CD14-positive monocyte (primary cell): ENCODE data around the gene AGPAT2. TPM values are rescaled to one million over a fixed set of nuclear protein-coding genes. Genes with fewer than 3 reads are reported as not detected.

Source experiments
- DNase-seq, 3 donors: peaks; one replicate each; pipeline ENCODE4 v3.0.0-alpha.2; 2011 to 2022
- H2AFZ ChIP-seq: 2 replicates; pipeline ENCODE4 v1.6.0; 2012; ENCODE audit warnings: mild to moderate bottlenecking, low read depth, low read length, inconsistent platforms; ENCODE audit not compliant: insufficient read depth, poor library complexity, severe bottlenecking
- H3K27ac ChIP-seq, 2 donors: 1 replicate in 1 of 2; 2 replicates in 1 of 2; pipeline ENCODE4 v1.5.1; 2012 to 2013; ENCODE audit warnings: low read length in 2 of 2, control low read depth in 1 of 2, inconsistent platforms in 1 of 2, low read depth in 1 of 2, mild to moderate bottlenecking in 1 of 2
- H3K27me3 ChIP-seq, 2 donors: one replicate each; pipeline versions ENCODE4 v1.6.0 to v1.6.1; 2011 to 2013; ENCODE audit warnings: low read length in 2 of 2; ENCODE audit not compliant: control insufficient read depth in 2 of 2, insufficient read depth in 2 of 2
- H3K36me3 ChIP-seq, 2 donors: replicated peaks in 1 of 2; 1 replicate in 1 of 2; 2 replicates in 1 of 2; pipeline versions ENCODE4 v1.5.1 to v1.6.1; 2012 to 2013; ENCODE audit warnings: low read length in 2 of 2, control low read depth in 1 of 2, inconsistent platforms in 1 of 2, mild to moderate bottlenecking in 1 of 2; ENCODE audit not compliant: insufficient read depth in 2 of 2, control insufficient read depth in 1 of 2
- H3K4me1 ChIP-seq, 2 donors: 1 replicate in 1 of 2; 2 replicates in 1 of 2; pipeline versions ENCODE4 v1.5.1 to v1.6.1; 2012 to 2013; ENCODE audit warnings: low read length in 2 of 2, control low read depth in 1 of 2, inconsistent platforms in 1 of 2, mild to moderate bottlenecking in 1 of 2, moderate library complexity in 1 of 2; ENCODE audit not compliant: insufficient read depth in 2 of 2, control insufficient read depth in 1 of 2
- H3K4me2 ChIP-seq: replicated peaks from 2 replicates; pipeline ENCODE3; 2012; ENCODE audit warnings: low read length, moderate library complexity, mild to moderate bottlenecking; ENCODE audit not compliant: poor library complexity, severe bottlenecking; ENCODE audit errors: extremely low read depth
- H3K4me3 ChIP-seq, 3 experiments: fragments of 200-600 bp in 1 of 3; sonication (generic) in 1 of 3; replicated peaks in 1 of 3; 1 replicate in 2 of 3; 2 replicates in 1 of 3; pipeline ENCODE4 v1.5.1; 2011 to 2013; ENCODE audit warnings: low read length in 3 of 3, mild to moderate bottlenecking in 3 of 3, control low read depth in 2 of 3, low read depth in 2 of 3, inconsistent platforms in 1 of 3, moderate library complexity in 1 of 3
- H3K79me2 ChIP-seq: 2 replicates; pipeline ENCODE4 v1.6.0; 2012; ENCODE audit warnings: mild to moderate bottlenecking, control low read depth, inconsistent platforms, low read length, moderate library complexity; ENCODE audit not compliant: insufficient read depth
- H3K9ac ChIP-seq: 2 replicates; pipeline ENCODE4 v1.6.0; 2017; ENCODE audit warnings: low read length, mild to moderate bottlenecking; ENCODE audit not compliant: insufficient read depth, poor library complexity, severe bottlenecking
- H3K9me3 ChIP-seq, 2 donors: replicated peaks in 1 of 2; 1 replicate in 1 of 2; 2 replicates in 1 of 2; pipeline versions ENCODE4 v1.5.1 to v1.6.1; 2012 to 2013; ENCODE audit warnings: low read length in 2 of 2, control low read depth in 1 of 2; ENCODE audit not compliant: control insufficient read depth in 1 of 2, insufficient read depth in 1 of 2
- H4K20me1 ChIP-seq: 2 replicates; pipeline ENCODE4 v1.6.0; 2012; ENCODE audit warnings: mild to moderate bottlenecking, low read length, control low read depth, moderate library complexity; ENCODE audit not compliant: insufficient read depth
- H3K27ac Mint-ChIP-seq, 7 donors: one replicate each; pipeline ENCODE4 v1.8.0; 2020; ENCODE audit warnings: mild to moderate bottlenecking in 7 of 7, mixed read lengths in 7 of 7, moderate library complexity in 6 of 7, inconsistent platforms in 2 of 7
- H3K27me3 Mint-ChIP-seq, 3 donors: one replicate each; pipeline ENCODE4 v1.8.0; 2021 to 2022; ENCODE audit warnings: low read depth in 3 of 3, mild to moderate bottlenecking in 3 of 3, mixed read lengths in 3 of 3, moderate library complexity in 3 of 3, inconsistent platforms in 1 of 3
- H3K36me3 Mint-ChIP-seq, 2 donors: one replicate each; pipeline ENCODE4 v1.8.0; 2020; ENCODE audit warnings: mixed read lengths in 2 of 2, inconsistent platforms in 1 of 2, mild to moderate bottlenecking in 1 of 2
- H3K4me1 Mint-ChIP-seq: one replicate; pipeline ENCODE4 v1.8.0; 2020; ENCODE audit warnings: mild to moderate bottlenecking, mixed read lengths
- H3K4me3 Mint-ChIP-seq, 2 donors: one replicate each; pipeline ENCODE4 v1.8.0; 2020; ENCODE audit warnings: mild to moderate bottlenecking in 2 of 2, mixed read lengths in 2 of 2, moderate library complexity in 1 of 2
- H3K9me3 Mint-ChIP-seq, 7 donors: one replicate each; pipeline ENCODE4 v1.8.0; 2020 to 2022; ENCODE audit warnings: mixed read lengths in 7 of 7, mild to moderate bottlenecking in 6 of 7, moderate library complexity in 6 of 7, inconsistent platforms in 2 of 7
- WGBS: methylation state at CpG from one replicate; pipeline ENCODE4 v1.1.5; 2013; ENCODE audit warnings: missing lambda C conversion rate; ENCODE audit not compliant: insufficient coverage; 5-methylcytosine and 5-hydroxymethylcytosine counted together
- intact Hi-C, 2 donors: fragments of 100-400 bp; cut with micrococcal nuclease; formaldehyde crosslinking; loops; one replicate each; pipeline versions ENCODE4 v1.15.0 to v1.15.1; 2023
- polyA plus RNA-seq, 3 donors: library from polyadenylated mRNA; depleted of rRNA in 1 of 3; unstranded in 2 of 3; stranded (reverse) in 1 of 3; fragments of 300-500 nt in 2 of 3; fragments of >200 nt in 1 of 3; fragmentation: Illumina TruSeq in 2 of 3; gene quantifications; 1 replicate in 2 of 3; 2 replicates in 1 of 3; pipeline ENCODE4 v1.2.3, GENCODE V29; 2012 to 2021
- TF ChIP-seq, protein P1 (sequence below): fragments of 200-600 bp; IDR thresholded peaks from one replicate; pipeline ENCODE4 v1.8.0; 2022; ENCODE audit warnings: antibody characterized with exemption, mild to moderate bottlenecking

The AGPAT2 gene
- polyA plus RNA-seq, 3 donors = 80.1 to 139 (median 116) TPM

- Histone ChIP-seq H3K27me3 (peaks cover 39 to 88% of the 10 kb centered on the region in 2 donors), H4K20me1 (no peaks in the 10 kb centered on the region), H2AFZ (peak overlapping the region; percentile 72), H3K4me3 (peak overlapping the region in 1 of 3 experiments; percentile 28), H3K9me3 (peaks cover 0 to 13% of the 10 kb centered on the region in 2 donors), H3K79me2 (no peaks in the 10 kb centered on the region), H3K4me2 (peak overlapping the region; percentile 58), H3K9ac (peak overlapping the region; percentile 15), H3K4me1 (peaks cover 23% of the 10 kb centered on the region in 2 donors), H3K27ac (no peak overlapping the region), H3K36me3 (no peaks in the 10 kb centered on the region)
- Mint-ChIP-seq H3K27me3 (peaks cover 66 to 93% (median 89%) of the 10 kb centered on the region in 3 donors), H3K27ac (no peak overlapping the region), H3K4me3 (peak overlapping the region in 1 of 2 donors; percentile 72), H3K9me3 (peaks cover 0 to 8% (median 2%) of the 10 kb centered on the region in 7 donors), H3K36me3 (peaks cover 0 to 4% of the 10 kb centered on the region in 2 donors), H3K4me1 (peaks cover 30% of the 10 kb centered on the region)
- intact Hi-C loops = no loop called here
- WGBS = 6% methylated on average over 37 of the region's 37 CpGs
- peak; percentile 36 to 56 (median 55) for DNase-seq
- TF ChIP-seq, protein P1, sequence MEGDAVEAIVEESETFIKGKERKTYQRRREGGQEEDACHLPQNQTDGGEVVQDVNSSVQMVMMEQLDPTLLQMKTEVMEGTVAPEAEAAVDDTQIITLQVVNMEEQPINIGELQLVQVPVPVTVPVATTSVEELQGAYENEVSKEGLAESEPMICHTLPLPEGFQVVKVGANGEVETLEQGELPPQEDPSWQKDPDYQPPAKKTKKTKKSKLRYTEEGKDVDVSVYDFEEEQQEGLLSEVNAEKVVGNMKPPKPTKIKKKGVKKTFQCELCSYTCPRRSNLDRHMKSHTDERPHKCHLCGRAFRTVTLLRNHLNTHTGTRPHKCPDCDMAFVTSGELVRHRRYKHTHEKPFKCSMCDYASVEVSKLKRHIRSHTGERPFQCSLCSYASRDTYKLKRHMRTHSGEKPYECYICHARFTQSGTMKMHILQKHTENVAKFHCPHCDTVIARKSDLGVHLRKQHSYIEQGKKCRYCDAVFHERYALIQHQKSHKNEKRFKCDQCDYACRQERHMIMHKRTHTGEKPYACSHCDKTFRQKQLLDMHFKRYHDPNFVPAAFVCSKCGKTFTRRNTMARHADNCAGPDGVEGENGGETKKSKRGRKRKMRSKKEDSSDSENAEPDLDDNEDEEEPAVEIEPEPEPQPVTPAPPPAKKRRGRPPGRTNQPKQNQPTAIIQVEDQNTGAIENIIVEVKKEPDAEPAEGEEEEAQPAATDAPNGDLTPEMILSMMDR = no peak
Observed at GRCh38 chr9:136656795-136657611, 30.3 kb downstream of the AGPAT2 start.

DNA sequence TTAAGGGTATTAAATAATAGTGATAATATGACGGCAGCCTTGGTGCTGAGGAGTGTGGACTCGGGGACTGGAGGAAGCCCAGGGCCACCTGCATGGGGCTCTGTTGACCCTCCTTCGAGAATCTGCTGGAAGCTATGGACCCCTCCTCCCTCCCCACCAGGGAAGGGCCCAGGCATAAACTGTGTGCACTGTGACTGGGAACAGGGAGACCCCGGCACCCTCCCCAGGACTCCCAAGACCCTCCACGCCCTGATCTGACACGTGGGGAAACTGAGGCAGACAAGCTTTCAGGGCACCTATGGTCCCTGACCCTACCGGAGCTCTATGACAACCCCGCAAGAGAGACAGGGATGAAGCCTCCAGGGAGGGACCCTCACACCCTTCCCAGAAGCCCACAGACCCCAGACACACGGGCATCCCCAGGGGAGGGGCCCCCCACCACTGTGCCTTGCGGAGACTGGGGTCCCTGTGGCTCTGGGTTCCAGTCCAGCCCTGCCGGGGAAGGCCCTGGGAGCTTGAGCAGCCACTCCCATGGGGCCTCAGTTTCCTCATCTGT is 31.0 kb downstream of the AGPAT2 start:
- Mint-ChIP-seq H3K27me3 (peaks cover 60 to 86% (median 85%) of the 10 kb centered on the region in 3 donors), H3K36me3 (peaks cover 0 to 4% of the 10 kb centered on the region in 2 donors), H3K4me3 (peak overlapping the region in 1 of 2 donors; percentile 72), H3K4me1 (peaks cover 30% of the 10 kb centered on the region), H3K9me3 (peaks cover 0 to 8% (median 2%) of the 10 kb centered on the region in 7 donors), H3K27ac (no peak overlapping the region)
- H3K4me1 ChIP-seq = peaks cover 23% of the 10 kb centered on the region in 2 donors
- peak overlapping the region; percentile 72 for H2AFZ ChIP-seq
- H3K4me2 ChIP-seq = peak overlapping the region; percentile 58
- no peak overlapping the region for H3K27ac ChIP-seq
- no peaks in the 10 kb centered on the region for H4K20me1 ChIP-seq
- TF ChIP-seq, protein P1 = no peak
- H3K27me3 ChIP-seq = peaks cover 34 to 80% of the 10 kb centered on the region in 2 donors
- no peaks in the 10 kb centered on the region for H3K36me3 ChIP-seq
- no peaks in the 10 kb centered on the region for H3K79me2 ChIP-seq
- no peak for DNase-seq
- H3K9ac ChIP-seq = peak overlapping the region; percentile 15
- H3K4me3 ChIP-seq = peak overlapping the region in 1 of 3 experiments; percentile 28
- H3K9me3 ChIP-seq = peaks cover 0 to 13% of the 10 kb centered on the region in 2 donors
- intact Hi-C loops = no loop called here
- WGBS = 3% methylated on average over 8 of the region's 11 CpGs
